ENCODE results near the gene GALNT16. TPM values are rescaled to one million over a fixed set of nuclear protein-coding genes. Genes with fewer than 3 reads are reported as not detected.

Gene GALNT16
- polyA plus RNA-seq, 1 donor (not counting 4 experiments of a cell fraction or from before 2014, with no cell fraction given) = not detected

DNA sequence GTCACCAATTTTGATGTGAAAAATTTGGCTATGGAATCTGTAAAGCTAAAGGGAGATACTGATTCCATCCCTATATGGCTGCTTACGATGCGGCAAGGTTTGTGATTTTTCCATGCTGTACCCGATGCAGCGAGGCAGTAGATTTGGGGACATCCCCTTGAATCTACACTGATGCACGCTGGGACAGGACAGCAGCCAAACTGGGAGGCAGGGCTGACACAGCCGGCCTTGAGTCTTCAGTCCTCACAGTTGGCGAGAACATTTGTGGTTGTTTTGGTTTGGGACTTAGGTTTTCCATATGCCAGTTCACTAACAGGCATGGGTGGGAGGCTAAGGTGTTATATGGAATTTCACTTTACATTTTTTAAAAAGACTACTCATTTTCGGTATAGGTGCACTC lies 3.8 kb downstream of the GALNT16 start:
- H3K9me1 ChIP-seq (ENCODE audit: control insufficient read depth, extremely low read depth, insufficient read depth, low read length) = no peaks in the 10 kb centered on the region
- H3K27ac ChIP-seq (ENCODE audit: control insufficient read depth, insufficient read depth, low read length) = no peak overlapping the region

DNA sequence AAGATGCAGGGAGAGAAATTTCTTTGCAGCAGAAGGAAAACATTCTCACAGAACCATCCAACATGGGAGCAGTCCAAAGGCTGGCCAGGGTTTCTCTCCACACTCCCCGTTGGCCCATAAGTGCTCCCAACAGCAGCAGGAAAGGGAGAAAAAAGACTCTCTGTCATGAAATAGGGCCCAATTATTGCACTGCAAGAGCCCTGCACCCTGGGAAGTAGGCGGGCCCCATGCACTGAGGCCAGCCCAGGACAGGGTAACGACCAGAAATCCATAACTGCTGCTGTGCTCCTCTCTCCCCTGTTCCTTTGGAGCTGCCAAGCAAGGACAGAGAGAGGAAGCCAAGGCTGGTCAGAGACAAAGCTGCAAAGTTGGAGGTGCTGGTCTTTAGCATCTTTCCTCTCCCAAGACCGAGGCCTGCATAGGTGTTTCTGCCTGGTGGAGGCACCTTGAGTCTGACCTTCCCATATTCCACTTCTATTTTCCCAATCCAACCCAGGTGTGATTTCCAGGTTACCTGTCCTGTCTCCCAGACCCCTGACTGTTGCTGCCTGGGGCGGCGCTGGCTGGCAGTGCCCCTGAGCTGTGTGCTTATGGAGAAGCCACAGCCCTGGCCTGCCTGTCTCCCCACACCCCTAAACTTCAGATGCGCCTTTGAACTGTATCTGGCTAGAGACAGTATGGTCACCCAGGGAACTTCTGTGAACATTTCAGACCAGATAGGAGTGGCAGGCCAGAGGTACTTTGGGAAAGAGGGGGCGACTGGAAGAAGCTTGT lies 6.8 kb downstream of the GALNT16 start:
- FAIRE-seq (no peak), DNase-seq (ENCODE audit: low read depth, low spot score) (no peak)
- Histone ChIP-seq H3K4me3 (ENCODE audit: control insufficient read depth in 2 of 3, extremely low read depth in 1 of 3, insufficient read depth in 2 of 3, low read depth in 1 of 3, low read length in 3 of 3) (no peak overlapping the region), H3K9ac (ENCODE audit: control insufficient read depth, extremely low read depth, insufficient read depth, low read length) (no peak overlapping the region), H3K27ac (ENCODE audit: control insufficient read depth, insufficient read depth, low read length) (no peak overlapping the region), H3K27me3 (ENCODE audit: control insufficient read depth, extremely low read depth, insufficient read depth, low read length) (peaks cover 22% of the 10 kb centered on the region), H3K9me3 (ENCODE audit: control insufficient read depth, low read depth, low read length) (no peaks in the 10 kb centered on the region), H4K20me1 (ENCODE audit: control insufficient read depth, extremely low read depth, insufficient read depth, low read length) (no peaks in the 10 kb centered on the region), H3K4me2 (ENCODE audit: control insufficient read depth, extremely low read depth, insufficient read depth, low read depth, low read length) (no peak overlapping the region), H3K9me1 (ENCODE audit: control insufficient read depth, extremely low read depth, insufficient read depth, low read length) (no peaks in the 10 kb centered on the region), H3K79me2 (ENCODE audit: control insufficient read depth, insufficient read depth, low read length) (no peaks in the 10 kb centered on the region), H3K4me1 (ENCODE audit: control insufficient read depth, extremely low read depth, insufficient read depth, low read length) (peaks cover 12% of the 10 kb centered on the region), H2AFZ (ENCODE audit: control insufficient read depth, low read length) (no peak overlapping the region), H3K36me3 (ENCODE audit: control insufficient read depth in 2 of 2, extremely low read depth in 1 of 2, insufficient read depth in 2 of 2, low read length in 2 of 2) (no peaks in the 10 kb centered on the region)
- dilution Hi-C loops (cut with MboI; ENCODE audit: extremely low pct_ligation_motif_present, low sequenced_read_pairs) = no loop called here
- TF ChIP-seq EZH2 (IDR thresholded peaks at IDR 0.05; ENCODE audit: low read length) = no peak
- TF ChIP-seq, protein P1, sequence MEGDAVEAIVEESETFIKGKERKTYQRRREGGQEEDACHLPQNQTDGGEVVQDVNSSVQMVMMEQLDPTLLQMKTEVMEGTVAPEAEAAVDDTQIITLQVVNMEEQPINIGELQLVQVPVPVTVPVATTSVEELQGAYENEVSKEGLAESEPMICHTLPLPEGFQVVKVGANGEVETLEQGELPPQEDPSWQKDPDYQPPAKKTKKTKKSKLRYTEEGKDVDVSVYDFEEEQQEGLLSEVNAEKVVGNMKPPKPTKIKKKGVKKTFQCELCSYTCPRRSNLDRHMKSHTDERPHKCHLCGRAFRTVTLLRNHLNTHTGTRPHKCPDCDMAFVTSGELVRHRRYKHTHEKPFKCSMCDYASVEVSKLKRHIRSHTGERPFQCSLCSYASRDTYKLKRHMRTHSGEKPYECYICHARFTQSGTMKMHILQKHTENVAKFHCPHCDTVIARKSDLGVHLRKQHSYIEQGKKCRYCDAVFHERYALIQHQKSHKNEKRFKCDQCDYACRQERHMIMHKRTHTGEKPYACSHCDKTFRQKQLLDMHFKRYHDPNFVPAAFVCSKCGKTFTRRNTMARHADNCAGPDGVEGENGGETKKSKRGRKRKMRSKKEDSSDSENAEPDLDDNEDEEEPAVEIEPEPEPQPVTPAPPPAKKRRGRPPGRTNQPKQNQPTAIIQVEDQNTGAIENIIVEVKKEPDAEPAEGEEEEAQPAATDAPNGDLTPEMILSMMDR (optimal IDR thresholded peaks at IDR 0.05 in 1 of 3, IDR thresholded peaks at IDR 0.05 in 1 of 3, conservative IDR thresholded peaks at IDR 0.05 in 1 of 3; ENCODE audit: extremely low read depth in 1 of 3, insufficient read depth in 2 of 3, low read length in 3 of 3) = no peak

More for the DNA sequence above, 3.8 kb downstream of the GALNT16 start:
- dilution Hi-C loops (cut with MboI; ENCODE audit: extremely low pct_ligation_motif_present, low sequenced_read_pairs) = no loop called here
- no peaks in the 10 kb centered on the region for H3K36me3 ChIP-seq (ENCODE audit: control insufficient read depth in 2 of 2, extremely low read depth in 1 of 2, insufficient read depth in 2 of 2, low read length in 2 of 2)
- no peak overlapping the region for H2AFZ ChIP-seq (ENCODE audit: control insufficient read depth, low read length)
- H3K4me2 ChIP-seq (ENCODE audit: control insufficient read depth, extremely low read depth, insufficient read depth, low read depth, low read length) = no peak overlapping the region
- H3K79me2 ChIP-seq (ENCODE audit: control insufficient read depth, insufficient read depth, low read length) = no peaks in the 10 kb centered on the region
- TF ChIP-seq, protein P1 (optimal IDR thresholded peaks at IDR 0.05 in 1 of 3, IDR thresholded peaks at IDR 0.05 in 1 of 3, conservative IDR thresholded peaks at IDR 0.05 in 1 of 3; ENCODE audit: extremely low read depth in 1 of 3, insufficient read depth in 2 of 3, low read length in 3 of 3) = no peak
- no peak for TF ChIP-seq EZH2 (IDR thresholded peaks at IDR 0.05; ENCODE audit: low read length)
- H3K9me3 ChIP-seq (ENCODE audit: control insufficient read depth, low read depth, low read length) = no peaks in the 10 kb centered on the region
- H3K4me3 ChIP-seq (ENCODE audit: control insufficient read depth in 2 of 3, extremely low read depth in 1 of 3, insufficient read depth in 2 of 3, low read depth in 1 of 3, low read length in 3 of 3) = no peak overlapping the region
- peaks cover 52% of the 10 kb centered on the region for H3K27me3 ChIP-seq (ENCODE audit: control insufficient read depth, extremely low read depth, insufficient read depth, low read length)
- no peak for DNase-seq (ENCODE audit: low read depth, low spot score)
- no peak overlapping the region for H3K9ac ChIP-seq (ENCODE audit: control insufficient read depth, extremely low read depth, insufficient read depth, low read length)
- H4K20me1 ChIP-seq (ENCODE audit: control insufficient read depth, extremely low read depth, insufficient read depth, low read length) = no peaks in the 10 kb centered on the region
- FAIRE-seq = no peak
- peaks cover 9% of the 10 kb centered on the region for H3K4me1 ChIP-seq (ENCODE audit: control insufficient read depth, extremely low read depth, insufficient read depth, low read length)
